Ectodermal cell (in vitro differentiated cells): Measurements from ENCODE around the gene PAPOLG.
"Not testable (repeated sequence)": the region's sequence is repeated elsewhere in the genome, so short reads cannot be mapped to it uniquely, and the experiment has no call there.

ENCODE experiments used
- H3K27ac ChIP-seq: 2 replicates; pipeline ENCODE4 v1.7.0; 2013; ENCODE audit warnings: mild to moderate bottlenecking, low read depth, low read length; ENCODE audit not compliant: insufficient read depth, poor library complexity, severe bottlenecking
- H3K27me3 ChIP-seq: 2 replicates; pipeline ENCODE4 v1.7.0; 2013; ENCODE audit warnings: mild to moderate bottlenecking, low read length; ENCODE audit not compliant: insufficient read depth, control insufficient read depth, poor library complexity, severe bottlenecking
- H3K36me3 ChIP-seq: one replicate; pipeline ENCODE4 v1.7.0; 2013; ENCODE audit warnings: low read length; ENCODE audit not compliant: control insufficient read depth, insufficient read depth
- H3K4me1 ChIP-seq: one replicate; pipeline ENCODE4 v1.7.0; 2013; ENCODE audit warnings: low read length; ENCODE audit not compliant: control insufficient read depth, insufficient read depth
- H3K4me3 ChIP-seq: 2 replicates; pipeline ENCODE4 v1.7.0; 2013; ENCODE audit warnings: low read depth, low read length, control low read depth; ENCODE audit not compliant: insufficient read depth
- H3K9me3 ChIP-seq: 2 replicates; pipeline ENCODE4 v1.7.0; 2013; ENCODE audit warnings: mild to moderate bottlenecking, low read length, moderate library complexity; ENCODE audit not compliant: control insufficient read depth
- WGBS, 2 experiments: methylation state at CpG; one replicate each; pipeline ENCODE4 v1.1.7; 2013; ENCODE audit warnings: missing lambda C conversion rate in 2 of 2; 5-methylcytosine and 5-hydroxymethylcytosine counted together

The PAPOLG gene

DNA sequence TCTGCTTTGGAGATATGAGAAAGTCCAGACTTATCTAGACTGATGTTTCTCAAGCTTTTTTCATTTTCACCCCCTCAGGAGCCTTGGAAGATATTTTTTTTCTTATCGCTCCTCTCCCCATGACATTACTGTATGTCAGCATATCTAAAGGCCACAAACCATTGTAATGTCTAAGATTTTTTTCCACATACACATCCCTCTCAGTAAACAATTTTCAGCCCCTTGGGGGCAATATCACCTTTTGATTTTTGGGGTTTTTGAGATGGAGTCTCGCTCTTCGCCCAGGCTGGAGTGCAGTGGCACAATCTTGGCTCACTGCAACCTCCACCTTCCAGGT is 65.0 kb downstream of the PAPOLG start:
- 95 to 98% methylated on average over 3 of the region's 3 CpGs for WGBS, 2 experiments
- Histone ChIP-seq H3K9me3 (no peaks in the 10 kb centered on the region), H3K36me3 (no peaks in the 10 kb centered on the region), H3K4me3 (no peak overlapping the region), H3K27me3 (no peaks in the 10 kb centered on the region), H3K4me1 (no peaks in the 10 kb centered on the region), H3K27ac (no peak overlapping the region)

- Histone ChIP-seq H3K27ac (no peak overlapping the region), H3K9me3 (no peaks in the 10 kb centered on the region), H3K27me3 (no peaks in the 10 kb centered on the region), H3K4me1 (no peaks in the 10 kb centered on the region), H3K36me3 (no peaks in the 10 kb centered on the region), H3K4me3 (no peak overlapping the region)
- WGBS, 2 experiments: 95 to 96% methylated on average over 5 to 6 of the region's 6 CpGs
These were observed 65.7 kb downstream of the PAPOLG start for GRCh38 chr2:60821587-60822302.

DNA sequence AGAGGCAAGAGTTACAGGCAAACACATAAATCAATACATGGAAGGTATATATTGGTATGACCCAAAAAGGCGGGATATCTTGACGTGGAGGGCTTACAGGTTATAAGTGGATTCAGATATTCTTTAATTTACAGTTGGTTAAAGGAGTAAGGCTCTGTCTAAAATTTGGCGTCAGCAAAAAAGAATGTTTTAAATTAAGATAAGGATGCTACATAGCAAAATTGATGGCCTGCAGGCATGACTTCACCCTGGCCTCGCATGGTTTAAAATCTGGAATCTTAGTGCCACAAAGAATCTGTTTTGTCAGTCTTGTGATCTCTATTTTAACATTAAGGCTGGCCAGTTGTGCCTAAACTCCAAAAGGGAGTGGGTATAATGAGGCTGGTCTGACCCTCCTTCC is 66.9 kb downstream of the PAPOLG start:
- Histone ChIP-seq H3K36me3 (no peaks in the 10 kb centered on the region), H3K9me3 (no peaks in the 10 kb centered on the region), H3K27me3 (no peaks in the 10 kb centered on the region), H3K4me3 (no peak overlapping the region), H3K4me1 (no peaks in the 10 kb centered on the region), H3K27ac (no peak overlapping the region)
- 96% methylated on average over 4 of the region's 4 CpGs for WGBS, 2 experiments

DNA sequence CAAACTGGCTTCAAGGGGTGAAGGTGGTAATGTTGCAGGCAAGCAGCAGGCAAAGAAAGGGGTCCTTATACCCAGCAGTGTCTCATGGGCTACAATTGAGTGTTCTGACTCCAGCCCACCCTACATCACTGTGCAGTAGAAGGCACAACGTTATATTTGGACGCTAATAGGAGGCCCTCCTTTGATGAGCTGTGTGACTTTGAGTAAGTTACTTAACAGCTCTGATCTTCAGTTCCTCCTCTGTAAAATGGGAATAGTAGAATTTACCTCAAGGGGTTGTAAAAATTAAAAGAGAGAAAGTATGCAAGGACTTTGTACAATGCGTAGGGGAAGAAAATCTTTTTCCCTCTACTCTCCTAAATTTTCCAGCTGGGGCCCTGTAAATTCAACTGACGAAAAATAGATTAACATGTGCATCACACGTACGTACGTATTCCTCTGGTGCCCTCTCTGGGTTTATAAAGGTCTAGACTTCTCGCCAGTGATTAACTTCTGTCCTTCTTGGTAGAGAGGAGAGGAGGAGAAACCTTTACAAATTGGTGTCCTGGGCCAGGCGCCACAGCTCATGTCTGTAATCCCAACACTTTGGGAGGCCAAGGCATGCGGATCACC is 67.7 kb downstream of the PAPOLG start:
- Histone ChIP-seq H3K27me3 (no peaks in the 10 kb centered on the region), H3K4me1 (no peaks in the 10 kb centered on the region), H3K27ac (no peak overlapping the region), H3K36me3 (no peaks in the 10 kb centered on the region), H3K4me3 (no peak overlapping the region), H3K9me3 (no peaks in the 10 kb centered on the region)
- WGBS, 2 experiments: 86 to 90% methylated on average over 10 of the region's 10 CpGs

DNA sequence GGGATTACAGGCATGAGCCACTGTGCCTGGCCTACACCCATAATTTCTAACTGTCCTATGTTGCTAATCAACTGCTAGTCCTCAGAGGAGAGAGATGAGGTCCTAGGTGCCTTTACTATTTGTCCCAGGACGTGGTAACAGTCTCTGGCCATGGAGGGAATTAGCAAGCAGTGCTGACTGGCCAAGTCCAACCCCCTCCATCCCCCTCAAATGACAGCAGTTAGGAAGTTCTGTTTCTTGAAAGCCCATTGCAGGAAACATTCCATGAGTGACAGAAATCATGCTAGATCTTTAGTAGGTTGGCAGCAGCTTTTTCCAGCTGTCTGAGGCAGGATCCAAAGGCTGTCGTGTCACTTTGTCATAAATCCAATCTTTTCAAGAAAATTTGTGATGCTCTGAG is 69.6 kb downstream of the PAPOLG start:
- Histone ChIP-seq H3K27me3 (no peaks in the 10 kb centered on the region), H3K9me3 (no peaks in the 10 kb centered on the region), H3K4me1 (no peaks in the 10 kb centered on the region), H3K36me3 (no peaks in the 10 kb centered on the region), H3K27ac (no peak overlapping the region), H3K4me3 (no peak overlapping the region)
- 86 to 88% methylated on average over 2 of the region's 2 CpGs for WGBS, 2 experiments

- 98 to 100% methylated on average over 2 of the region's 2 CpGs for WGBS, 2 experiments
- Histone ChIP-seq H3K27ac (no peak overlapping the region), H3K9me3 (no peaks in the 10 kb centered on the region), H3K27me3 (no peaks in the 10 kb centered on the region), H3K36me3 (no peaks in the 10 kb centered on the region), H3K4me1 (no peaks in the 10 kb centered on the region), H3K4me3 (no peak overlapping the region)
These were observed 70.0 kb downstream of the PAPOLG start for GRCh38 chr2:60826111-60826510.

DNA sequence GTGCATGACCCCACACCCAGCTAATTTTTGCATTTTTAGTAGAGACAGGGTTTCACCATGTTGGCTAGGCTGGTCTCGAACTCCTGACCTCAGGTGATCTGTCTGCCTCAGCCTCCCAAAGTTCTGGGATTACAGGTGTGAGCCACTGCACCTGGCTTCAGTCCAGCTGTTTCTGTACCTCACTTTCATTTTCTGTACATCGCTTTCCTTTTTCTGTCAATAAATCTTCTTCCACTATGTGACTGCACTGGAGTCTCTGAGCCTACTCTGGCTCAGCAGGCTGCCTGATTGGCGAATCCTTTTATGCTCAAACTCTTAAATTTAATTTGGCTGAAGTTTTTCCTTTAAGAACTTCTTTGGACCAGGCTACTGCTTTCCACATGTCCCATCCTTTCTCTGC is 70.8 kb downstream of the PAPOLG start:
- H3K4me3 ChIP-seq, H3K27ac ChIP-seq, H3K27me3 ChIP-seq, H3K36me3 ChIP-seq, H3K9me3 ChIP-seq, H3K4me1 ChIP-seq: not testable (repeated sequence)
- WGBS, 2 experiments: 93 to 94% methylated on average over 3 of the region's 3 CpGs

- no peaks in the 10 kb centered on the region for H3K4me1 ChIP-seq
- H3K36me3 ChIP-seq: no peaks in the 10 kb centered on the region
- H3K27me3 ChIP-seq: no peaks in the 10 kb centered on the region
- H3K4me3 ChIP-seq: no peak overlapping the region
- 82 to 83% methylated on average over 9 of the region's 9 CpGs for WGBS, 2 experiments
- no peaks in the 10 kb centered on the region for H3K9me3 ChIP-seq
- H3K27ac ChIP-seq: no peak overlapping the region
These were observed 71.3 kb downstream of the PAPOLG start for GRCh38 chr2:60827369-60827768.

GRCh38 chr2:60830991-60831390 is 74.9 kb downstream of the PAPOLG start:
- no peaks in the 10 kb centered on the region for H3K9me3 ChIP-seq
- peaks cover 8% of the 10 kb centered on the region for H3K4me1 ChIP-seq
- 89 to 92% methylated on average over 4 of the region's 4 CpGs for WGBS, 2 experiments
- no peaks in the 10 kb centered on the region for H3K27me3 ChIP-seq
- H3K27ac ChIP-seq: no peak overlapping the region
- H3K4me3 ChIP-seq: no peak overlapping the region
- no peaks in the 10 kb centered on the region for H3K36me3 ChIP-seq

DNA sequence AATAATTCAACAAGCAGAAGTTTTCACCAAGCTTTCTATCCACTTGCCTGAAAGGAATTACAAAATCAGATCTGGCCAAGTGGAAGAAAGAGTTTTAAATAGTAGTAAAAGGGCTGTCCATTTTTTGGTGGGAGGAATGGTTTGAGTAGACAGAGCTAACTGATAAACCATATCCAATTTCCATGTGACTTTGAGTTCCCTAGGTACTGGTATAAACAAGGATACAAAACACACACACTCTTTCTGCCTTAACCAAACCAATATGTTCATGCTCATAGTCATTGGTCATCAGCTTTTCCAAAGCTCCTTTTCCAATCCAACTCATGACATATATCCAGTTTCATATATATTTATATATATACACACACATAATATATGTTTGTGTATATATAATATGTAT is 75.9 kb downstream of the PAPOLG start:
- Histone ChIP-seq H3K36me3 (no peaks in the 10 kb centered on the region), H3K27me3 (no peaks in the 10 kb centered on the region)

More for the DNA sequence above, 75.9 kb downstream of the PAPOLG start:
- Histone ChIP-seq H3K4me3 (no peak overlapping the region), H3K27ac (no peak overlapping the region), H3K4me1 (peaks cover 8% of the 10 kb centered on the region), H3K9me3 (no peaks in the 10 kb centered on the region)
